ENCODE results near the gene ASMTL. TPM values are rescaled to one million over a fixed set of nuclear protein-coding genes. Genes with fewer than 3 reads are reported as not detected.
"Not testable (repeated sequence)": the region's sequence is repeated elsewhere in the genome, so short reads cannot be mapped to it uniquely, and the experiment has no call there.

ASMTL gene
- total and polyA plus RNA-seq, 2 experiments from 2014 or later = 53.7 to 61.2 TPM

DNA sequence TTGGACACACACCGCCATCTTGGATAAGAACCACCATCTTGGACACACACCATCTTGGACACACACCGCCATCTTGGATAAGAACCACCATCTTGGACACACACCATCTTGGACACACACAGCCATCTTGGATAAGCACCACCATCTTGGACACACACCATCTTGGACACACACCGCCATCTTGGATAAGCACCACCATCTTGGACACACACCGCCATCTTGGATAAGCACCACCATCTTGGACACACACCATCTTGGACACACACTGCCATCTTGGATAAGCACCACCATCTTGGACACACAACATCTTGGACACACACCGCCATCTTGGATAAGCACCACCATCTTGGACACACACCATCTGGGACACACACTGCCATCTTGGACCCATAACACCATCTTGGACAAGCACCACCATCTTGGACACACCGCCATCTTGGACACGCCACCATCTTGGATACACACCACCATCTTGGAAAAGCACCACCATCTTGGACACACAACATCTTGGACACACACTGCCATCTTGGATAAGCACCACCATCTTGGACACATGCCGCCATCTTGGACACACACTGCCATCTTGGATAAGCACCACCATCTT is 4.6 kb downstream of the ASMTL start:
- H3K27me3 Mint-ChIP-seq (ENCODE audit: insufficient read depth, low read depth, poor library complexity) = peaks cover 26% of the 10 kb centered on the region
- DNase-seq (ENCODE audit: low spot score); H3K4me1 ChIP-seq (ENCODE audit: insufficient read depth); H2AFZ ChIP-seq; H3F3A ChIP-seq (replicated peaks; ENCODE audit: low read depth); H3K27ac ChIP-seq (ENCODE audit: low read depth); H3K4me2 ChIP-seq; H3K4me3 Mint-ChIP-seq; H3K36me3 ChIP-seq (ENCODE audit: insufficient read depth); ATAC-seq; H3K4me3 ChIP-seq; H3K4me1 Mint-ChIP-seq; H3K27ac Mint-ChIP-seq; H4K20me1 ChIP-seq (replicated peaks; ENCODE audit: insufficient read depth); H3K27me3 ChIP-seq (ENCODE audit: insufficient read depth): not testable (repeated sequence)
- H3K9me3 Mint-ChIP-seq = peaks cover 85% of the 10 kb centered on the region
- Histone ChIP-seq H3K79me2 (replicated peaks; ENCODE audit: insufficient read depth) (peaks cover 90% of the 10 kb centered on the region), H3K9me2 (ENCODE audit: insufficient read depth) (peaks cover 25% of the 10 kb centered on the region)
- peaks cover 71% of the 10 kb centered on the region for H3K36me3 Mint-ChIP-seq (ENCODE audit: low read depth)

GRCh38 chrX:1446984-1447968 is 5.4 kb downstream of the ASMTL start:
- H3K4me1 Mint-ChIP-seq; DNase-seq (ENCODE audit: low spot score); H2AFZ ChIP-seq; H3K36me3 ChIP-seq (ENCODE audit: insufficient read depth); H3K4me1 ChIP-seq (ENCODE audit: insufficient read depth); ATAC-seq; H3K27ac ChIP-seq (ENCODE audit: low read depth); H3K4me2 ChIP-seq; H3K4me3 ChIP-seq; H3F3A ChIP-seq (replicated peaks; ENCODE audit: low read depth); H3K27ac Mint-ChIP-seq; H3K27me3 ChIP-seq (ENCODE audit: insufficient read depth); H3K4me3 Mint-ChIP-seq; H4K20me1 ChIP-seq (replicated peaks; ENCODE audit: insufficient read depth): not testable (repeated sequence)
- Mint-ChIP-seq H3K36me3 (ENCODE audit: low read depth) (peaks cover 79% of the 10 kb centered on the region), H3K9me3 (peaks cover 89% of the 10 kb centered on the region), H3K27me3 (ENCODE audit: insufficient read depth, low read depth, poor library complexity) (peaks cover 23% of the 10 kb centered on the region)
- peaks cover 92% of the 10 kb centered on the region for H3K79me2 ChIP-seq (replicated peaks; ENCODE audit: insufficient read depth)
- peaks cover 25% of the 10 kb centered on the region for H3K9me2 ChIP-seq (ENCODE audit: insufficient read depth)

DNA sequence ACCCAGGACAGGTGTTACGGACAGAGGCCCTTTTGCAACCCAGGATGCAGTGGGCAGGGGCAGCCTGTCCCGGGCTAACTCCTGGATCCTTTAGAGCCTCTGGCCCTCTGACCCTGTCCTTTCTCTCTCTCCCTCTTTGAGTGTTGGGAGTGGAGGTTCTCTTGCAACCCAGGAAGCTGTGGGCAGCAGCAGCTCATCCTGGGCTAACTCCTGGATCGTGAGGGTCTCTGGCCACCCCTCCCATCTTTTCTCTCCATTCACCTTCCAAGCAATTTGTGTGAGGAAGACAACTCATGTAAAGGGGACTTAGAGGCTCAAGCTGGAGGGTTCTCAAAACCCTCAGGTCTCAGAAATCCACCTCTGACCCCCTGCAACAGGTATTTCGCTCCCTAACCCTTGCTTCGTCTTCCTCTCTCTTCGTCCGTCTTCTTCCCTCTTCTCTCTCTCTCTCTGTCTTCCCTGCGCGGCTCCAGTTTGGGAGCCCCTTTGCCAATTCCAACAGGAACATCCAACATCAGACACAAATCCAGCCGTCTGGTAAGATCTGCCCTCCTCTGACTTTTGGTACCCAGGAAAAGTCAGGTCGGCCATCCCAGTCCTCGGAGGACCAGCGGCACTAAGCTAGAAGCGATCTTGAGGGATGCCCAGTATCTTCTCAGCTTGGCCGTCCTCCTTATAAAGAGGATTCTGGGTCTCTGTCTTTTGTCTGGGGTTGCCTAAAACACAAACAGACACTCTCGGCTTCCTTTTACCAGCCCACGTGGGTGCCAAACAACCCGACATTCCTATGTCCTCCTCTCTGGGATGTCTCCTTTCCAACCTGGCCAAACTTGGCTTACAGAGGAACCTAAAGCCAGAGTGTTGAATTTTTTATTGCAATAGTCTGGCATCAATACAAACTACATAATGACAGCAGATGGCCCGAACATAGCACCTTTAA is 7.9 kb downstream of the ASMTL start:
- DNase-seq (ENCODE audit: low spot score) = no peak
- no peak for TF ChIP-seq EZH2 (IDR thresholded peaks at IDR 0.05; ENCODE audit: low read depth, unreplicated experiment)
- no peak for TF ChIP-seq POLR2AphosphoS5 (IDR thresholded peaks at IDR 0.05; ENCODE audit: low read depth)
- no peak for TF ChIP-seq STAT1 (IDR thresholded peaks at IDR 0.05; ENCODE audit: unreplicated experiment)
- TF ChIP-seq ZNF114 (CRISPR knock-in tag; IDR thresholded peaks at IDR 0.05) = no peak
- TF ChIP-seq, protein P1, sequence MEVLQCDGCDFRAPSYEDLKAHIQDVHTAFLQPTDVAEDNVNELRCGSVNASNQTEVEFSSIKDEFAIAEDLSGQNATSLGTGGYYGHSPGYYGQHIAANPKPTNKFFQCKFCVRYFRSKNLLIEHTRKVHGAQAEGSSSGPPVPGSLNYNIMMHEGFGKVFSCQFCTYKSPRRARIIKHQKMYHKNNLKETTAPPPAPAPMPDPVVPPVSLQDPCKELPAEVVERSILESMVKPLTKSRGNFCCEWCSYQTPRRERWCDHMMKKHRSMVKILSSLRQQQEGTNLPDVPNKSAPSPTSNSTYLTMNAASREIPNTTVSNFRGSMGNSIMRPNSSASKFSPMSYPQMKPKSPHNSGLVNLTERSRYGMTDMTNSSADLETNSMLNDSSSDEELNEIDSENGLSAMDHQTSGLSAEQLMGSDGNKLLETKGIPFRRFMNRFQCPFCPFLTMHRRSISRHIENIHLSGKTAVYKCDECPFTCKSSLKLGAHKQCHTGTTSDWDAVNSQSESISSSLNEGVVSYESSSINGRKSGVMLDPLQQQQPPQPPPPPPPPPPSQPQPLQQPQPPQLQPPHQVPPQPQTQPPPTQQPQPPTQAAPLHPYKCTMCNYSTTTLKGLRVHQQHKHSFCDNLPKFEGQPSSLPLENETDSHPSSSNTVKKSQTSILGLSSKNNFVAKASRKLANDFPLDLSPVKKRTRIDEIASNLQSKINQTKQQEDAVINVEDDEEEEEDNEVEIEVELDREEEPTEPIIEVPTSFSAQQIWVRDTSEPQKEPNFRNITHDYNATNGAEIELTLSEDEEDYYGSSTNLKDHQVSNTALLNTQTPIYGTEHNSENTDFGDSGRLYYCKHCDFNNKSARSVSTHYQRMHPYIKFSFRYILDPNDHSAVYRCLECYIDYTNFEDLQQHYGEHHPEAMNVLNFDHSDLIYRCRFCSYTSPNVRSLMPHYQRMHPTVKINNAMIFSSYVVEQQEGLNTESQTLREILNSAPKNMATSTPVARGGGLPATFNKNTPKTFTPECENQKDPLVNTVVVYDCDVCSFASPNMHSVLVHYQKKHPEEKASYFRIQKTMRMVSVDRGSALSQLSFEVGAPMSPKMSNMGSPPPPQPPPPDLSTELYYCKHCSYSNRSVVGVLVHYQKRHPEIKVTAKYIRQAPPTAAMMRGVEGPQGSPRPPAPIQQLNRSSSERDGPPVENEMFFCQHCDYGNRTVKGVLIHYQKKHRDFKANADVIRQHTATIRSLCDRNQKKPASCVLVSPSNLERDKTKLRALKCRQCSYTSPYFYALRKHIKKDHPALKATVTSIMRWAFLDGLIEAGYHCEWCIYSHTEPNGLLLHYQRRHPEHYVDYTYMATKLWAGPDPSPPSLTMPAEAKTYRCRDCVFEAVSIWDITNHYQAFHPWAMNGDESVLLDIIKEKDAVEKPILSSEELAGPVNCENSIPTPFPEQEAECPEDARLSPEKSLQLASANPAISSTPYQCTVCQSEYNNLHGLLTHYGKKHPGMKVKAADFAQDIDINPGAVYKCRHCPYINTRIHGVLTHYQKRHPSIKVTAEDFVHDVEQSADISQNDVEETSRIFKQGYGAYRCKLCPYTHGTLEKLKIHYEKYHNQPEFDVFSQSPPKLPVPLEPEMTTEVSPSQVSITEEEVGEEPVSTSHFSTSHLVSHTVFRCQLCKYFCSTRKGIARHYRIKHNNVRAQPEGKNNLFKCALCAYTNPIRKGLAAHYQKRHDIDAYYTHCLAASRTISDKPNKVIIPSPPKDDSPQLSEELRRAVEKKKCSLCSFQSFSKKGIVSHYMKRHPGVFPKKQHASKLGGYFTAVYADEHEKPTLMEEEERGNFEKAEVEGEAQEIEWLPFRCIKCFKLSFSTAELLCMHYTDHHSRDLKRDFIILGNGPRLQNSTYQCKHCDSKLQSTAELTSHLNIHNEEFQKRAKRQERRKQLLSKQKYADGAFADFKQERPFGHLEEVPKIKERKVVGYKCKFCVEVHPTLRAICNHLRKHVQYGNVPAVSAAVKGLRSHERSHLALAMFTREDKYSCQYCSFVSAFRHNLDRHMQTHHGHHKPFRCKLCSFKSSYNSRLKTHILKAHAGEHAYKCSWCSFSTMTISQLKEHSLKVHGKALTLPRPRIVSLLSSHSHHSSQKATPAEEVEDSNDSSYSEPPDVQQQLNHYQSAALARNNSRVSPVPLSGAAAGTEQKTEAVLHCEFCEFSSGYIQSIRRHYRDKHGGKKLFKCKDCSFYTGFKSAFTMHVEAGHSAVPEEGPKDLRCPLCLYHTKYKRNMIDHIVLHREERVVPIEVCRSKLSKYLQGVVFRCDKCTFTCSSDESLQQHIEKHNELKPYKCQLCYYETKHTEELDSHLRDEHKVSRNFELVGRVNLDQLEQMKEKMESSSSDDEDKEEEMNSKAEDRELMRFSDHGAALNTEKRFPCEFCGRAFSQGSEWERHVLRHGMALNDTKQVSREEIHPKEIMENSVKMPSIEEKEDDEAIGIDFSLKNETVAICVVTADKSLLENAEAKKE (CRISPR knock-in tag; IDR thresholded peaks at IDR 0.05) = no peak

More for the DNA sequence above, 7.9 kb downstream of the ASMTL start:
- H3K27ac Mint-ChIP-seq = no peak overlapping the region
- no peaks in the 10 kb centered on the region for H3K4me1 ChIP-seq (ENCODE audit: insufficient read depth)
- H3K36me3 ChIP-seq (ENCODE audit: insufficient read depth) = peaks cover 8% of the 10 kb centered on the region; the same call in 1 of the 2 replicates
- H3K4me3 ChIP-seq = no peak overlapping the region
- peaks cover 20% of the 10 kb centered on the region for H3K27me3 Mint-ChIP-seq (ENCODE audit: insufficient read depth, low read depth, poor library complexity)
- peaks cover 84% of the 10 kb centered on the region for H3K9me3 Mint-ChIP-seq
- H3K4me1 Mint-ChIP-seq = no peaks in the 10 kb centered on the region
- H3K27ac ChIP-seq (ENCODE audit: low read depth) = no peak overlapping the region
- H4K20me1 ChIP-seq (replicated peaks; ENCODE audit: insufficient read depth) = peaks cover 15% of the 10 kb centered on the region
- H3K9me2 ChIP-seq (ENCODE audit: insufficient read depth) = peaks cover 21% of the 10 kb centered on the region
- H3K4me3 Mint-ChIP-seq = no peak overlapping the region
- H3K4me2 ChIP-seq = no peak overlapping the region
- no peak overlapping the region for H2AFZ ChIP-seq
- peaks cover 8% of the 10 kb centered on the region; the same call in 1 of the 2 replicates for H3F3A ChIP-seq (replicated peaks; ENCODE audit: low read depth)
- H3K27me3 ChIP-seq (ENCODE audit: insufficient read depth) = no peaks in the 10 kb centered on the region
- peaks cover 88% of the 10 kb centered on the region for H3K79me2 ChIP-seq (replicated peaks; ENCODE audit: insufficient read depth)
- H3K36me3 Mint-ChIP-seq (ENCODE audit: low read depth) = peaks cover 85% of the 10 kb centered on the region
- ATAC-seq = no peak

Measured in GM23338 (cell line).